Measurements from ENCODE around the gene NUP153. TPM values are rescaled to one million over a fixed set of nuclear protein-coding genes. Genes with fewer than 3 reads are reported as not detected.

Gene NUP153
- polyA plus RNA-seq, 1 of the 3 experiments (the other 2 are of a cell fraction), result 10.5 TPM

DNA sequence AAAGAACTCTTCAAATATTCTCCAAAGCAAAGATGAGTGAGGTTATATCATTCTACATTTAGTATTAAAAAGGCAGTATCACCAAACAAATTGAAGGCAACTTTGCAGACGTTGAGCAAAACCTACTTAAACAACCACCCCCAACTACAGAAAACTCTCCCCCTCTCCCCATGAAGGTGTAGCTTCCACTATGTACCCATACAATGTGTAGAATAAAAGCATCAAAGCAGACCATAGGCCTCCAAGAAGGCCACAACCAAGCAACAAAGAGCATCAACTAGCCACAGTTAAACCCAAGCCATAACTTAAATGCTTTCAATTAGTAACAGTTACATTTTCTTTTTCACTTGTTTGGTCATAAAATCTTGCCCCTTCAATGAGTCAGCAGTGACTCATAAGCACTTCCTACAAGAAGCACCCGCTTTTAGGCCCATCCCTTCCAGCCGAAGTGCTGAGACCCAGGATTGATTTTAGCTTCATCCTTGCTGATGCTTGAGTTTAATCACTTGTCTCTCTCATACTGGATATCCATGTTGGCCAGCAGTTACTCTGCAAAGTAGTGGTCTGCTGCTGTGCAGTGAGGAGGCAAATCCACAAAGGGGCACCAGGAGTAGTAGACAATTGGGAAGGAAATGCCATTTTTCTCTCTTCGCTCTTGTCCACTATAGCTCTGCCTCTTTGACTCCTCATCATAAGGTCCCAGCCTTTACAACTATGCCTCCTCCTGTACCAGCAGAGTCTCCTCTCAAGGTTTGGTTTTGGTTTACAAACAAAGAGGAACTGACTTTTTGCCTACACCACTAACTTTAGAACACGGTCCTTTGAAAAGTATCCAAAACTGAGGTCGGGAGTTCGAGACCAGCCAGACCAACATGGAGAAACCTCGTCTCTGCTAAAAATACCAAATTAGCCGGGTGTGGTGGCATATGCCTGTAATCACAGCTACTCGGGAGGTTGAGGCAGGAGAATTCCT lies 8.4 kb upstream of the NUP153 start (continued):
- TF ChIP-seq, protein P1, sequence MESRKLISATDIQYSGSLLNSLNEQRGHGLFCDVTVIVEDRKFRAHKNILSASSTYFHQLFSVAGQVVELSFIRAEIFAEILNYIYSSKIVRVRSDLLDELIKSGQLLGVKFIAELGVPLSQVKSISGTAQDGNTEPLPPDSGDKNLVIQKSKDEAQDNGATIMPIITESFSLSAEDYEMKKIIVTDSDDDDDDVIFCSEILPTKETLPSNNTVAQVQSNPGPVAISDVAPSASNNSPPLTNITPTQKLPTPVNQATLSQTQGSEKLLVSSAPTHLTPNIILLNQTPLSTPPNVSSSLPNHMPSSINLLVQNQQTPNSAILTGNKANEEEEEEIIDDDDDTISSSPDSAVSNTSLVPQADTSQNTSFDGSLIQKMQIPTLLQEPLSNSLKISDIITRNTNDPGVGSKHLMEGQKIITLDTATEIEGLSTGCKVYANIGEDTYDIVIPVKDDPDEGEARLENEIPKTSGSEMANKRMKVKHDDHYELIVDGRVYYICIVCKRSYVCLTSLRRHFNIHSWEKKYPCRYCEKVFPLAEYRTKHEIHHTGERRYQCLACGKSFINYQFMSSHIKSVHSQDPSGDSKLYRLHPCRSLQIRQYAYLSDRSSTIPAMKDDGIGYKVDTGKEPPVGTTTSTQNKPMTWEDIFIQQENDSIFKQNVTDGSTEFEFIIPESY (IDR thresholded peaks at IDR 0.05; ENCODE audit: borderline replicate concordance, low read depth), result no peak
- TF ChIP-seq POLR2AphosphoS5 (IDR thresholded peaks at IDR 0.05; ENCODE audit: low read depth, low read length) (no peak; the same call in 1 of the 2 replicates), JUND (IDR thresholded peaks at IDR 0.05) (peak; percentile 97), SIN3A (IDR thresholded peaks at IDR 0.05; ENCODE audit: borderline replicate concordance, low read depth, low read length) (0 out of 2 replicates have a peak, but pooled peaks have one; percentile 36), TAF1 (IDR thresholded peaks at IDR 0.05; ENCODE audit: borderline replicate concordance, low read depth, low read length) (0 out of 2 replicates have a peak, but pooled peaks have one; percentile 13)
- TF ChIP-seq, protein P2, sequence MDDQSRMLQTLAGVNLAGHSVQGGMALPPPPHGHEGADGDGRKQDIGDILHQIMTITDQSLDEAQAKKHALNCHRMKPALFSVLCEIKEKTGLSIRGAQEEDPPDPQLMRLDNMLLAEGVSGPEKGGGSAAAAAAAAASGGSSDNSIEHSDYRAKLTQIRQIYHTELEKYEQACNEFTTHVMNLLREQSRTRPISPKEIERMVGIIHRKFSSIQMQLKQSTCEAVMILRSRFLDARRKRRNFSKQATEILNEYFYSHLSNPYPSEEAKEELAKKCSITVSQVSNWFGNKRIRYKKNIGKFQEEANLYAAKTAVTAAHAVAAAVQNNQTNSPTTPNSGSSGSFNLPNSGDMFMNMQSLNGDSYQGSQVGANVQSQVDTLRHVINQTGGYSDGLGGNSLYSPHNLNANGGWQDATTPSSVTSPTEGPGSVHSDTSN (IDR thresholded peaks at IDR 0.05), result no peak; the same call in 1 of the 2 replicates
- TF ChIP-seq, protein P3, sequence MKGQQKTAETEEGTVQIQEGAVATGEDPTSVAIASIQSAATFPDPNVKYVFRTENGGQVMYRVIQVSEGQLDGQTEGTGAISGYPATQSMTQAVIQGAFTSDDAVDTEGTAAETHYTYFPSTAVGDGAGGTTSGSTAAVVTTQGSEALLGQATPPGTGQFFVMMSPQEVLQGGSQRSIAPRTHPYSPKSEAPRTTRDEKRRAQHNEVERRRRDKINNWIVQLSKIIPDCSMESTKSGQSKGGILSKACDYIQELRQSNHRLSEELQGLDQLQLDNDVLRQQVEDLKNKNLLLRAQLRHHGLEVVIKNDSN (IDR thresholded peaks at IDR 0.05; ENCODE audit: borderline replicate concordance, low read depth), result no peak
- TF ChIP-seq, protein P4, sequence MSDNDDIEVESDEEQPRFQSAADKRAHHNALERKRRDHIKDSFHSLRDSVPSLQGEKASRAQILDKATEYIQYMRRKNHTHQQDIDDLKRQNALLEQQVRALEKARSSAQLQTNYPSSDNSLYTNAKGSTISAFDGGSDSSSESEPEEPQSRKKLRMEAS (IDR thresholded peaks at IDR 0.05; ENCODE audit: low read depth), result peak; percentile 68

DNA sequence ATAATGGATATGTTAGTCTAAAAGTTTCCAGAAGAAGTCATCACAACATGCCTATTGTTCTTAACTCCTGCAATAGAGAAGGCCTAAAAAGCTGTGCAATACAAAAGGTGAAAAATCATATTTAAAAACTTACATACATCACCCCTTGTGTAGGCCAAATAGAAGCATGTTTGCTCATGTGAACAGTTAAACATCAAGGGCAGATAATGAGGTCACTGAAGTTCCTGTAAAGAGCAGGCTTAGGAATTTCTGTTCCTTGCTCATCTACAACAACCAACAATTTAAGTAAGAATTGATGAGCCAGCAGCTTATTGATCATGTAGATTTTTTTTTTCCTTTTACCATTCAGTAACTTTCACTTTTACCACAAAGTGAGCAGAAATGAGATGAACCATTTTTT lies 7.5 kb upstream of the NUP153 start:
- Histone ChIP-seq H3K4me2 (0 out of 2 replicates have a peak overlapping the region, but pooled peaks have one; percentile 59), H3K4me1 (ENCODE audit: control insufficient read depth in 1 of 2, insufficient read depth in 2 of 2, low read depth in 1 of 2, low read length in 1 of 2) (peaks cover 0 to 17% of the 10 kb centered on the region in 2 experiments; a peak in 2 of 4 replicates), H2AFZ (ENCODE audit: low read depth) (0 out of 2 replicates have a peak overlapping the region, but pooled peaks have one; percentile 80), H3K79me2 (ENCODE audit: insufficient read depth) (no peaks in the 10 kb centered on the region), H4K20me1 (ENCODE audit: insufficient read depth) (no peaks in the 10 kb centered on the region), H3F3A (replicated peaks; ENCODE audit: insufficient read depth) (peaks cover 20% of the 10 kb centered on the region), H3K9me3 (no peaks in the 10 kb centered on the region), H3K36me3 (replicated peaks in 1 of 2; ENCODE audit: control insufficient read depth in 1 of 2, insufficient read depth in 2 of 2, low read length in 1 of 2) (no peaks in the 10 kb centered on the region), H3K4me3 (ENCODE audit: low read depth in 2 of 2, low read length in 1 of 2) (no peak overlapping the region), H3K27me3 (ENCODE audit: insufficient read depth) (no peaks in the 10 kb centered on the region), H3K9me2 (no peaks in the 10 kb centered on the region), H3K9ac (no peak overlapping the region), H3K27ac (ENCODE audit: low read depth in 2 of 2, low read length in 1 of 2) (peak overlapping the region in 1 of 2 experiments; percentile 82; a peak in 1 of 4 replicates)
- CTCF ChIA-PET, result no interaction called here
- no peak for DNase-seq
- POLR2A ChIA-PET, result no interaction called here
- TF ChIP-seq RFX5 (IDR thresholded peaks at IDR 0.05; ENCODE audit: low read length), result no peak
- no peak for TF ChIP-seq TEAD4 (IDR thresholded peaks at IDR 0.05; ENCODE audit: borderline replicate concordance, insufficient read depth)
- TF ChIP-seq SMC3 (IDR thresholded peaks at IDR 0.05; ENCODE audit: low read depth, low read length), result no peak
- TF ChIP-seq, protein P5, sequence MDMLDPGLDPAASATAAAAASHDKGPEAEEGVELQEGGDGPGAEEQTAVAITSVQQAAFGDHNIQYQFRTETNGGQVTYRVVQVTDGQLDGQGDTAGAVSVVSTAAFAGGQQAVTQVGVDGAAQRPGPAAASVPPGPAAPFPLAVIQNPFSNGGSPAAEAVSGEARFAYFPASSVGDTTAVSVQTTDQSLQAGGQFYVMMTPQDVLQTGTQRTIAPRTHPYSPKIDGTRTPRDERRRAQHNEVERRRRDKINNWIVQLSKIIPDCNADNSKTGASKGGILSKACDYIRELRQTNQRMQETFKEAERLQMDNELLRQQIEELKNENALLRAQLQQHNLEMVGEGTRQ (IDR thresholded peaks at IDR 0.05; ENCODE audit: borderline replicate concordance, low read depth, low read length), result no peak
- TF ChIP-seq RCOR1 (IDR thresholded peaks at IDR 0.05; ENCODE audit: low read length), result no peak

All from SK-N-SH (cell line).